Neuron (in vitro differentiated cells): ENCODE results near the gene TP73.

Experiments used
- H2AFZ ChIP-seq: one replicate; pipeline ENCODE4 v1.6.1; 2013; ENCODE audit warnings: low read depth, mild to moderate bottlenecking, inconsistent platforms, low read length, moderate library complexity
- H3K27me3 ChIP-seq: one replicate; pipeline ENCODE4 v1.6.1; 2013; ENCODE audit warnings: low read length; ENCODE audit not compliant: insufficient read depth
- H3K36me3 ChIP-seq: one replicate; pipeline ENCODE4 v1.6.1; 2013; ENCODE audit warnings: low read length; ENCODE audit not compliant: insufficient read depth
- H3K4me1 ChIP-seq: one replicate; pipeline ENCODE4 v1.6.1; 2013; ENCODE audit warnings: low read length; ENCODE audit not compliant: insufficient read depth
- H3K4me3 ChIP-seq: 2 replicates; pipeline ENCODE4 v1.5.1; 2013; ENCODE audit warnings: mild to moderate bottlenecking, low read length, moderate library complexity
- H3K9me3 ChIP-seq: one replicate; pipeline ENCODE4 v1.6.1; 2013; ENCODE audit warnings: low read length

Gene TP73

DNA sequence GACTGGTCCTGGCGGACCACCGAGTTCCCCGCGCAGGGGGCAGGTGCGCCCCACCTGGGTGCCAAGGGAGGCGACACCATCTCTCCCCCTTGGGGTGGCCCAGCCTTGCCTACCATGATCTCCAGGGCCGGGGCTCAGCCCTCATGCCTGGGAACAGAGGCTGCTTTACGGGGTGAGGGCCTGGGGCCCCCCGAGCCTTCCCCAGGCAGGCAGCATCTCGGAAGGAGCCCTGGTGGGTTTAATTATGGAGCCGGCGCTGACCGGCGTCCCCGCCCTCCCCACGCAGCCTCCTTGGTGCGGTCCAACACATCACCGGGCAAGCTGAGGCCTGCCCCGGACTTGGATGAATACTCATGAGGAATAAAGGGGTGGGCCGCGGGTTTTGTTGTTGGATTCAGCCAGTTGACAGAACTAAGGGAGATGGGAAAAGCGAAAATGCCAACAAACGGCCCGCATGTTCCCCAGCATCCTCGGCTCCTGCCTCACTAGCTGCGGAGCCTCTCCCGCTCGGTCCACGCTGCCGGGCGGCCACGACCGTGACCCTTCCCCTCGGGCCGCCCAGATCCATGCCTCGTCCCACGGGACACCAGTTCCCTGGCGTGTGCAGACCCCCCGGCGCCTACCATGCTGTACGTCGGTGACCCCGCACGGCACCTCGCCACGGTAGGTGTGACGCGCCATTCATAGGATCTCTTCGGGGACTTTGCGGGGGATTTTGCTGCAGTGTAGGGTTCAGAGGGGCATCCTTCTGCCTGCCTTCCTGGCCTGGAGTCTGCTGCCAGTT lies 38.2 kb downstream of the TP73 start:
- peaks cover 42% of the 10 kb centered on the region for H3K27me3 ChIP-seq

DNA sequence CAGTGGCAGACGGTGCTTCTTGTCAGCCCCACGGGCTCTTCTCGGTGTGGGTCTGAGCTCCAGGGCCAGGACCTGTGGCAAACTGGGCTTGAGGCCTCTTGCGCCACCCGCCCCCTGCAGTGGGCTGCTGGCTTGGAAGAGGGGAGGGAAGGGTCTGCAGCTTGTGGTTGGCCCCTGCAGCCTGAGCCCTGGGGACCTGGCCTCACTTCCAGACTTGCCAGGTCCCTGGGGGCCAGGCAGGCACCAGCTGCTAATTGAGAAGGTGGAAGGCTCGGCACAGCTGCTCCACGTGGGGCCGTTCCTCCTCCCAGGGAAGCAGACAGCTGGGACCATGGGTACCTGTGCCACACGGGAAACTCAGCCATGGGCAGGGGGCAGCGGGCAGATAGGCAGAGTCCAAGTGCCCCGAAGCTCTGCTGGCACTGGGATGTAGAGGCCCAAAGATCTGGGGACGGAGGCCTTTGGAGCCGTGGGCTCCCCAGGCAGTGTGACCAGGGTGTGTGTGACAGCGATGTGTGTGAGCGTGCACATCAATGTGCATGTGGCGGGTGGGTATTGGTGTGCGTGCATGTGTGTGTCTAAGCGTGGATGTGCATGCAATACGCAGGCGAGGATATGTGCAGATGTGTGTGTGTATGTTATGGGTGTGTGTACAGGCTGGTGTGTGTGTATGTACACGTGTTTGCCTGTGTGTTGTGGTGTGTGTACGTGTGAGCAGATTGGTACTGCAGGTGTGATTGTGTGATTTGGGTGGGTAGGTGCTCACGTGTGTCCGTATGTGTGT lies 39.3 kb downstream of the TP73 start:
- H3K9me3 ChIP-seq = no peaks in the 10 kb centered on the region
- no peaks in the 10 kb centered on the region for H3K36me3 ChIP-seq
- no peak overlapping the region for H3K4me3 ChIP-seq
- H2AFZ ChIP-seq = no peak overlapping the region
- peaks cover 39% of the 10 kb centered on the region for H3K27me3 ChIP-seq
- H3K4me1 ChIP-seq = peaks cover 8% of the 10 kb centered on the region

More for the DNA sequence above, 38.2 kb downstream of the TP73 start:
- no peaks in the 10 kb centered on the region for H3K9me3 ChIP-seq
- no peak overlapping the region for H2AFZ ChIP-seq
- peaks cover 8% of the 10 kb centered on the region for H3K4me1 ChIP-seq
- no peak overlapping the region for H3K4me3 ChIP-seq
- no peaks in the 10 kb centered on the region for H3K36me3 ChIP-seq

- Histone ChIP-seq H3K36me3 (no peaks in the 10 kb centered on the region), H3K4me3 (no peak overlapping the region), H3K9me3 (no peaks in the 10 kb centered on the region), H2AFZ (no peak overlapping the region), H3K4me1 (peaks cover 8% of the 10 kb centered on the region), H3K27me3 (peaks cover 39% of the 10 kb centered on the region)
Observed at GRCh38 chr1:3692598-3692997, 40.3 kb downstream of the TP73 start.

- peaks cover 39% of the 10 kb centered on the region for H3K27me3 ChIP-seq
- no peaks in the 10 kb centered on the region for H3K36me3 ChIP-seq
- H2AFZ ChIP-seq = no peak overlapping the region
- H3K4me1 ChIP-seq = peaks cover 8% of the 10 kb centered on the region
- H3K4me3 ChIP-seq = no peak overlapping the region
- no peaks in the 10 kb centered on the region for H3K9me3 ChIP-seq
Observed at GRCh38 chr1:3693321-3693720, 41.0 kb downstream of the TP73 start.

DNA sequence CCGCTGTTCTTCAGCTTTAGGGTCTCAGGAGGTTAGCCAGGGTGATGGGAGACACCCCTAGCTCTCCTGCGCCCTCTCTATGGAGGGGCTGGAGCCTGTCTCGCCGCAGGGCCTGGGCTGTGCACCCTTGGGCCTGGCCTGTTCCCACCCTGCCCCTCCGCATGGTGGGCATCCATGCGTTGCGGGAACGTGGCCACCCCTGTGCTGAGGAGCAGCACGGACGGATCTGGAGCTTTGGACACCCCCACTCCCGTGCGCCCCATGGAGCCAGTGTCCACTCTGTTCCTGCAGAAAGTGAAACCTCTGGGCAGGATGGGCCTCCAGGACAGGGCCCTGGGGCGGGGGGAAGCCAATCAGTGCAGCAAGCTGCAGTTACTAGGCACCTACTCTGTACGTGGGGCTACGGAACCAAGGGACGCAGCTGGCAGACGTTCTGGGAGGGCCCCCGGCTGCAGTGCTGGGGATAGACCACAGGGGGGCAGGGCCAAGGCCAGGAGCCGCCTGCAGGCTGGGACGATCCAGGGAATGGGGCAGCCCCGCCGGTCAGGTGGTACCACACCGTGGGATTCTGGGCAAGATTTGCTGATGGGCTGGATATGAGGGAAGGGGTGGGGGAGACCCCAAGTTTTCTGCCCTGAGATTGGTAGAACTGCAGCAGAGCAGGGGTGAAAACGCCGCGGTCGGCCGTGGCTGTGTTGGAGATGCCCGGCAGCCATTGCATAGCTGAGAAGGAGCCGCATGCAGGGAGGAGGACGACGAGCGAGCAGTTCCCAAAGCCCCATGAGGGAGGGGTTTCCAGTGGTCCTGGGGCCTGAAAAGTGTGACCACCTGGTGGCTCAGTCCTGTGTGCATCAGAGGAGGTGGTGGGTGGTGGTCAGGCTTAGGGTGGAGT lies 43.3 kb downstream of the TP73 start:
- Histone ChIP-seq H3K27me3 (peaks cover 44% of the 10 kb centered on the region), H2AFZ (no peak overlapping the region), H3K4me3 (no peak overlapping the region), H3K9me3 (no peaks in the 10 kb centered on the region), H3K4me1 (peaks cover 4% of the 10 kb centered on the region), H3K36me3 (no peaks in the 10 kb centered on the region)

DNA sequence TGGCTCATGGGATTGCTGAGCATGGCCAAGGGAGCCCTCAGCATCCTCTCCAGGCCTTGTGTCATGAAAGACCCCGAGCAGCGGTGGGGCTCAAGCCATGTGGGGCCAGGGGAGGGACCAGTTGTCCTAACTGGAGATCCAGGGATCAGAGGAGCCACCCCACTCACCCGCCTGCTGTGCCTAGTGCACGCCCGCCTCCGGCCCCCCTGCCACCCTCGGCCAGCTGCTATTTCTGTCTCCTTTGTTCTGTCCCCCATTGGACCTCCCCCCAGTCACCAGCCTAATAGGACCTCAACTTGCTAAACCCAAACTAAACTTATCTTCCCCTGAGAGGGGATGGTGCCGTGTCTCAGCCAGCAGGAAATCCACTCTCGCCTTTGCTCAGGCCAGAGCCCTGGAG lies 44.4 kb downstream of the TP73 start:
- H3K27me3 ChIP-seq = peaks cover 47% of the 10 kb centered on the region
- no peak overlapping the region for H2AFZ ChIP-seq

GRCh38 chr1:3697104-3697503 lies 44.8 kb downstream of the TP73 start:
- H3K4me3 ChIP-seq = no peak overlapping the region
- no peak overlapping the region for H2AFZ ChIP-seq
- H3K27me3 ChIP-seq = peaks cover 47% of the 10 kb centered on the region
- no peaks in the 10 kb centered on the region for H3K36me3 ChIP-seq
- no peaks in the 10 kb centered on the region for H3K4me1 ChIP-seq
- H3K9me3 ChIP-seq = no peaks in the 10 kb centered on the region

More for the DNA sequence above, 44.4 kb downstream of the TP73 start:
- H3K4me3 ChIP-seq = no peak overlapping the region
- no peaks in the 10 kb centered on the region for H3K9me3 ChIP-seq
- no peaks in the 10 kb centered on the region for H3K36me3 ChIP-seq
- H3K4me1 ChIP-seq = no peaks in the 10 kb centered on the region

DNA sequence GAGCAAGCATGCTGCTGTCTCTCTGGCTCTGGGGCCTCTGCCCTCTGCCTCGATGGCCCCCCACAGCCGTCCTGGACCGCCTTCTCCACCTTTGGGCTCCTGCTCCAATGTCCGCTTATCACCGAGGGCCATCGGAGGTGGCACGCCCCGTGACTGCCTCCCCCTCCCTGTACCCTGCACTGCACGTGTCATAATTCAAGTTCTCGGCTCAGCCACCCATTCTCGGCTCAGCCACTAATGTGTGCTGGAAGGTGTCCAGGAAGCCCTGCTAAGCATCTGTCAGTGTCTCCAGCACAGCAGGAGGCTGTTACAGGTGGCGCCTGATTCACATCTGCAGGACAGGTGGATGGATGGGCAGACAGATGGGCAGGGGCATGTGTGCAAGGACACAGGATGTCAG lies 45.5 kb downstream of the TP73 start:
- H2AFZ ChIP-seq = no peak overlapping the region
- no peaks in the 10 kb centered on the region for H3K36me3 ChIP-seq
- peaks cover 47% of the 10 kb centered on the region for H3K27me3 ChIP-seq

GRCh38 chr1:3698660-3699408 lies 46.5 kb downstream of the TP73 start:
- Histone ChIP-seq H3K9me3 (no peaks in the 10 kb centered on the region), H3K27me3 (peaks cover 57% of the 10 kb centered on the region), H3K4me3 (no peak overlapping the region)

More for the DNA sequence above, 45.5 kb downstream of the TP73 start:
- peaks cover 2% of the 10 kb centered on the region for H3K4me1 ChIP-seq
- H3K4me3 ChIP-seq = no peak overlapping the region
- no peaks in the 10 kb centered on the region for H3K9me3 ChIP-seq

DNA sequence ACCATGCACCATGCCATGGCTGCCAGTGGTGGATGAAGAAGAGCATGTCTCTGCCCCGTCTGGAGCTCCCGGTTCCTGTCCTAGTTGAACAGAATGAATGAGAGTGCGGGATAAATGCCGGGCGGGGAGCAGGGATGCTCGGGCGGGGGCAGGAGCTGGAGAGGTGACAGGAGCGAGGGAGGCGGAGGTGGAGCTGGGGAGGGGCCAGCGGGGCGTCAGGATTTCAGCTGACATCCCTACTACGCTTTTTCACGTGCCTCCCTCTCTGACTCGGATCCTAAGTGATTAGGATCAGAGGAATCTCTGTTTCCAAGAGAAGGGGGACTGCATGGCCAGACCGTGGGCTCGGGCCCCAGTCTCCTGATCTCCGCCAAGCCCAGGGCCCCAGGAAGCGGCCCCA lies 47.3 kb downstream of the TP73 start:
- Histone ChIP-seq H3K36me3 (no peaks in the 10 kb centered on the region), H3K4me1 (peaks cover 10% of the 10 kb centered on the region), H3K4me3 (no peak overlapping the region), H2AFZ (no peak overlapping the region), H3K9me3 (no peaks in the 10 kb centered on the region), H3K27me3 (peaks cover 62% of the 10 kb centered on the region)

More at GRCh38 chr1:3698660-3699408, 46.5 kb downstream of the TP73 start:
- peaks cover 10% of the 10 kb centered on the region for H3K4me1 ChIP-seq
- no peak overlapping the region for H2AFZ ChIP-seq
- H3K36me3 ChIP-seq = no peaks in the 10 kb centered on the region

DNA sequence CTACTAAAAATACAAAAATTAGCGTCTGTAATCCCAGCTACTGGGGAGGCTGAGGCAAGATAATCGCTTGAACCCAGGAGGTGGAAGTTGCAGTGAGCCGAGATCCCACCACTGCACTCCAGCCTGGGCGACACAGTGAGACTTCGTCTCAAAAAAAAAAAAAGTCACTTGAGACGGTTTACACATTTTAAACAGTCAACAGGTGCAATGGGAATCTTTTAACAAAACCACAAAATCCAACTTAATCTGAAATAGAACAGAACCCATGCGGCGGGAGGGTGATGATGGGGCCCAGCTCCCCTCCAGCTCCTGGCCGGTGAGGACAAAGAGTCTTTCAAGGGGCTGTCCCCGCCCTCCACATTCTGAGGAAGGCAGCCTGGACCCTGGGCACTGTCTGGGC lies 48.3 kb downstream of the TP73 start:
- H3K4me1 ChIP-seq = peaks cover 10% of the 10 kb centered on the region
- H3K36me3 ChIP-seq = no peaks in the 10 kb centered on the region
- no peak overlapping the region for H3K4me3 ChIP-seq
- no peak overlapping the region for H2AFZ ChIP-seq
- no peaks in the 10 kb centered on the region for H3K9me3 ChIP-seq
- H3K27me3 ChIP-seq = peaks cover 64% of the 10 kb centered on the region

- no peak overlapping the region for H3K4me3 ChIP-seq
- peaks cover 10% of the 10 kb centered on the region for H3K4me1 ChIP-seq
- peaks cover 57% of the 10 kb centered on the region for H3K27me3 ChIP-seq
- no peaks in the 10 kb centered on the region for H3K36me3 ChIP-seq
- no peaks in the 10 kb centered on the region for H3K9me3 ChIP-seq
- H2AFZ ChIP-seq = no peak overlapping the region
Observed at GRCh38 chr1:3702528-3702927, 50.2 kb downstream of the TP73 start.
